Measurements from ENCODE around the gene EIF4B. TPM values are rescaled to one million over a fixed set of nuclear protein-coding genes. Genes with fewer than 3 reads are reported as not detected.

The EIF4B gene
- total and polyA plus RNA-seq, 2 of the 13 experiments (the other 11 are each of a cell fraction or from before 2014, with no cell fraction given) = 416 to 548 TPM

DNA sequence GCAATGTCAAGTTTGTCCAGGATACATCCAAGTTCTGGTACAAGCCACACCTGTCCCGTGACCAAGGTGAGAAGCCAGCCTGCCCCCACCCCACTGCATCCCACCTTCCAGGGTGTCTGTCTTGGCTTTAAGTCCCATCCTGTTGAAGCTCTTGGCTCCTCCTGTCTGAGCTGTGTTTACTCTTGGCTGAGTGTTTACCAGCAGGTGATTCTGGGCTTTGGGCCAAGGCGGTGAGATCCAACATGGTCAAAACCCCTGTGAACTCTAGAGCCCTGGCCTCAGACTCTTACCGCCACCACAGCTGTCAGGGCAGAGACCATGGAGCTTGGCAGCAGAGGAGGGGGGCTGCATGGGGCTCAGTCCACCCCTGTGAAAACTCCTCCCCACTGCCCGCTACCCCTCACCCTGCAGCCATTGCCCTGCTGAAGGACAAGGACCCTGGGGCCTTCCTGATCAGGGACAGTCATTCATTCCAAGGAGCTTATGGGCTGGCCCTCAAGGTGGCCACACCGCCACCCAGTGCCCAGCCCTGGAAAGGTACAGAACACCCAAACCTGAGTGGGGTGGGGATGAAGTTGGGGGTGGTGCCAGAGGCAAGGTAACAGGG lies 55.3 kb downstream of the EIF4B start (continued):
- TF ChIP-seq, protein P1, sequence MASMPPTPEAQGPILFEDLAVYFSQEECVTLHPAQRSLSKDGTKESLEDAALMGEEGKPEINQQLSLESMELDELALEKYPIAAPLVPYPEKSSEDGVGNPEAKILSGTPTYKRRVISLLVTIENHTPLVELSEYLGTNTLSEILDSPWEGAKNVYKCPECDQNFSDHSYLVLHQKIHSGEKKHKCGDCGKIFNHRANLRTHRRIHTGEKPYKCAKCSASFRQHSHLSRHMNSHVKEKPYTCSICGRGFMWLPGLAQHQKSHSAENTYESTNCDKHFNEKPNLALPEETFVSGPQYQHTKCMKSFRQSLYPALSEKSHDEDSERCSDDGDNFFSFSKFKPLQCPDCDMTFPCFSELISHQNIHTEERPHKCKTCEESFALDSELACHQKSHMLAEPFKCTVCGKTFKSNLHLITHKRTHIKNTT (CRISPR knock-in tag; IDR thresholded peaks at IDR 0.05) = no peak
- TF ChIP-seq TCF7L2 (IDR thresholded peaks at IDR 0.05; ENCODE audit: low read depth, low read length) = no peak
- TF ChIP-seq ZNF775 (CRISPR knock-in tag; IDR thresholded peaks at IDR 0.05; ENCODE audit: borderline replicate concordance) = no peak
- TF ChIP-seq TCF7 (IDR thresholded peaks at IDR 0.05; ENCODE audit: low read depth) = peak; percentile 87
- TF ChIP-seq ZSCAN31 (CRISPR knock-in tag; IDR thresholded peaks at IDR 0.05; ENCODE audit: low read depth) = no peak
- TF ChIP-seq SAFB2 (CRISPR knock-in tag; IDR thresholded peaks at IDR 0.05; ENCODE audit: borderline replicate concordance, low read depth) = no peak
- TF ChIP-seq, protein P2, sequence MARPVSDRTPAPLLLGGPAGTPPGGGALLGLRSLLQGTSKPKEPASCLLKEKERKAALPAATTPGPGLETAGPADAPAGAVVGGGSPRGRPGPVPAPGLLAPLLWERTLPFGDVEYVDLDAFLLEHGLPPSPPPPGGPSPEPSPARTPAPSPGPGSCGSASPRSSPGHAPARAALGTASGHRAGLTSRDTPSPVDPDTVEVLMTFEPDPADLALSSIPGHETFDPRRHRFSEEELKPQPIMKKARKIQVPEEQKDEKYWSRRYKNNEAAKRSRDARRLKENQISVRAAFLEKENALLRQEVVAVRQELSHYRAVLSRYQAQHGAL (CRISPR knock-in tag; IDR thresholded peaks at IDR 0.05; ENCODE audit: not compliant biosample characterization) = no peak
- TF ChIP-seq CHCHD3 (CRISPR knock-in tag; IDR thresholded peaks at IDR 0.05) = no peak
- no peak for TF ChIP-seq NAIF1 (CRISPR knock-in tag; IDR thresholded peaks at IDR 0.05; ENCODE audit: borderline replicate concordance)
- TF ChIP-seq SSRP1 (CRISPR knock-in tag; IDR thresholded peaks at IDR 0.05) = no peak
- TF ChIP-seq ZNF552 (CRISPR knock-in tag; IDR thresholded peaks at IDR 0.05; ENCODE audit: borderline replicate concordance) = no peak
- TF ChIP-seq ZSCAN9 (CRISPR knock-in tag; IDR thresholded peaks at IDR 0.05; ENCODE audit: borderline replicate concordance) = no peak
- TF ChIP-seq SP5 (CRISPR knock-in tag; IDR thresholded peaks at IDR 0.05; ENCODE audit: borderline replicate concordance, low read depth) = peak; percentile 69
- no peak for TF ChIP-seq ZNF556 (CRISPR knock-in tag; IDR thresholded peaks at IDR 0.05; ENCODE audit: borderline replicate concordance)
- TF ChIP-seq RCOR2 (CRISPR knock-in tag; IDR thresholded peaks at IDR 0.05) = no peak
- TF ChIP-seq, protein P3, sequence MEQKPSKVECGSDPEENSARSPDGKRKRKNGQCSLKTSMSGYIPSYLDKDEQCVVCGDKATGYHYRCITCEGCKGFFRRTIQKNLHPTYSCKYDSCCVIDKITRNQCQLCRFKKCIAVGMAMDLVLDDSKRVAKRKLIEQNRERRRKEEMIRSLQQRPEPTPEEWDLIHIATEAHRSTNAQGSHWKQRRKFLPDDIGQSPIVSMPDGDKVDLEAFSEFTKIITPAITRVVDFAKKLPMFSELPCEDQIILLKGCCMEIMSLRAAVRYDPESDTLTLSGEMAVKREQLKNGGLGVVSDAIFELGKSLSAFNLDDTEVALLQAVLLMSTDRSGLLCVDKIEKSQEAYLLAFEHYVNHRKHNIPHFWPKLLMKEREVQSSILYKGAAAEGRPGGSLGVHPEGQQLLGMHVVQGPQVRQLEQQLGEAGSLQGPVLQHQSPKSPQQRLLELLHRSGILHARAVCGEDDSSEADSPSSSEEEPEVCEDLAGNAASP (CRISPR knock-in tag; IDR thresholded peaks at IDR 0.05; ENCODE audit: borderline replicate concordance) = no peak
- no peak for TF ChIP-seq FOXM1 (CRISPR knock-in tag; IDR thresholded peaks at IDR 0.05)
- no peak for TF ChIP-seq CAMTA2 (CRISPR knock-in tag; IDR thresholded peaks at IDR 0.05; ENCODE audit: borderline replicate concordance)
- TF ChIP-seq, protein P4, sequence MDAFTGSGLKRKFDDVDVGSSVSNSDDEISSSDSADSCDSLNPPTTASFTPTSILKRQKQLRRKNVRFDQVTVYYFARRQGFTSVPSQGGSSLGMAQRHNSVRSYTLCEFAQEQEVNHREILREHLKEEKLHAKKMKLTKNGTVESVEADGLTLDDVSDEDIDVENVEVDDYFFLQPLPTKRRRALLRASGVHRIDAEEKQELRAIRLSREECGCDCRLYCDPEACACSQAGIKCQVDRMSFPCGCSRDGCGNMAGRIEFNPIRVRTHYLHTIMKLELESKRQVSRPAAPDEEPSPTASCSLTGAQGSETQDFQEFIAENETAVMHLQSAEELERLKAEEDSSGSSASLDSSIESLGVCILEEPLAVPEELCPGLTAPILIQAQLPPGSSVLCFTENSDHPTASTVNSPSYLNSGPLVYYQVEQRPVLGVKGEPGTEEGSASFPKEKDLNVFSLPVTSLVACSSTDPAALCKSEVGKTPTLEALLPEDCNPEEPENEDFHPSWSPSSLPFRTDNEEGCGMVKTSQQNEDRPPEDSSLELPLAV (CRISPR knock-in tag; conservative IDR thresholded peaks at IDR 0.05; ENCODE audit: low read depth) = no peak
- TF ChIP-seq ZMYM2 (CRISPR knock-in tag; IDR thresholded peaks at IDR 0.05) = no peak
- TF ChIP-seq NR2F6 (IDR thresholded peaks at IDR 0.05) = peak; percentile 51; the same call in 1 of the 2 replicates
- TF ChIP-seq NR2F6 (CRISPR knock-in tag; IDR thresholded peaks at IDR 0.05) = peak; percentile 61; the same call in 1 of the 2 replicates
- TF ChIP-seq FOXP1 (IDR thresholded peaks at IDR 0.05) = peak; percentile 98
- peak; percentile 99 for TF ChIP-seq FOXP1 (CRISPR knock-in tag; IDR thresholded peaks at IDR 0.05)
- no peak for TF ChIP-seq ZNF549 (CRISPR knock-in tag; IDR thresholded peaks at IDR 0.05)
- no peak for TF ChIP-seq CBX2 (IDR thresholded peaks at IDR 0.05; ENCODE audit: low read depth, low read length)
- no peak for TF ChIP-seq CBX2 (CRISPR knock-in tag; IDR thresholded peaks at IDR 0.05; ENCODE audit: low read depth)
- no peak; the same call in 1 of the 2 replicates for TF ChIP-seq SNAI1 (CRISPR knock-in tag; IDR thresholded peaks at IDR 0.05; ENCODE audit: borderline replicate concordance)
- no peak for TF ChIP-seq TBL1XR1 (IDR thresholded peaks at IDR 0.05; ENCODE audit: borderline replicate concordance, low read length, partially characterized antibody)
